HepG2 (cell line): ENCODE results near the gene TGFA. TPM values are rescaled to one million over a fixed set of nuclear protein-coding genes. Genes with fewer than 3 reads are reported as not detected.

Source experiments
- ATAC-seq: fragments of 200-7000 bp; cut with Tn5 transposase; 3 replicates; pipeline ENCODE4 v1.9.1; 2020; ENCODE audit warnings: mild to moderate bottlenecking, moderate library complexity
- BruUV-seq: library from RNA; stranded (reverse); fragments of 400-500 nt; replicated peaks from 2 replicates; lab custom pipeline; 2021; lab: Mats Ljungman, UMichigan
- CTCF ChIA-PET: fragments of 300-600 bp; formaldehyde crosslinking; extraction: SDS; loops from one replicate; lab custom pipeline; 2021; ENCODE audit warnings: low total read pairs, inconsistent platforms, low intra/inter-chr PET ratio; lab: Yijun Ruan, JAX
- POLR2A ChIA-PET: fragments of 350-600 bp; sonication (Branson Sonifier 250); formaldehyde crosslinking; loops from one replicate; lab custom pipeline; 2020; ENCODE audit warnings: antibody characterized with exemption, inconsistent platforms; lab: Yijun Ruan, JAX
- DNase-seq: peaks from one replicate; pipeline ENCODE4 v3.0.0-alpha.2; 2015; ENCODE audit warnings: low spot score
- FAIRE-seq: peaks from 3 replicates; lab custom pipeline; 2011; peaks lifted over from hg19 to GRCh38; lab: Jason Lieb, UNC
- H2AFZ ChIP-seq: one replicate; pipeline ENCODE4 v1.6.1; 2011; ENCODE audit warnings: low read length, inconsistent platforms
- H3K27ac ChIP-seq: fragments of 300-600 bp; 3 replicates; pipeline ENCODE4 v1.8.0; 2011; ENCODE audit warnings: mixed run types, mild to moderate bottlenecking, mixed read lengths, low read length, inconsistent platforms; ENCODE audit not compliant: insufficient read depth; ENCODE audit errors: extremely low read length
- H3K27me3 ChIP-seq, 2 experiments: fragments of 200-600 bp in 1 of 2; 2 replicates in 1 of 2; 3 replicates in 1 of 2; pipeline versions ENCODE4 v1.6.0 to v1.8.0; 2011; ENCODE audit warnings: low read length in 2 of 2, mild to moderate bottlenecking in 2 of 2, moderate library complexity in 2 of 2, inconsistent platforms in 1 of 2; ENCODE audit not compliant: insufficient read depth in 2 of 2, control insufficient read depth in 1 of 2
- H3K36me3 ChIP-seq, 2 experiments: fragments of 200-600 bp in 1 of 2; replicated peaks in 1 of 2; 2 replicates in 1 of 2; 3 replicates in 1 of 2; pipeline versions ENCODE4 v1.5.1 to v1.8.0; 2011; ENCODE audit warnings: low read length in 2 of 2, inconsistent platforms in 1 of 2; ENCODE audit not compliant: insufficient read depth in 2 of 2, control insufficient read depth in 1 of 2
- H3K4me1 ChIP-seq: 2 replicates; pipeline ENCODE4 v1.5.1; 2012; ENCODE audit warnings: low read length, inconsistent platforms; ENCODE audit not compliant: insufficient read depth
- H3K4me2 ChIP-seq: 2 replicates; pipeline ENCODE4 v1.6.0; 2011; ENCODE audit warnings: low read depth, low read length, inconsistent platforms
- H3K4me3 ChIP-seq, 3 experiments: fragments of 200-600 bp in 1 of 3; sonication (generic), shearing (Covaris generic) in 1 of 3; replicated peaks in 1 of 3; 2 replicates each; pipeline ENCODE4 v1.5.1; 2011 to 2016; ENCODE audit warnings: low read length in 3 of 3, inconsistent platforms in 2 of 3, low read depth in 2 of 3, mild to moderate bottlenecking in 2 of 3, control low read depth in 1 of 3, mixed read lengths in 1 of 3; ENCODE audit not compliant: insufficient read depth in 1 of 3
- H3K79me2 ChIP-seq: one replicate; pipeline ENCODE4 v1.6.1; 2011; ENCODE audit warnings: low read length, inconsistent platforms; ENCODE audit not compliant: insufficient read depth
- H3K9ac ChIP-seq: 2 replicates; pipeline ENCODE4 v1.6.0; 2011; ENCODE audit warnings: mild to moderate bottlenecking, low read depth, low read length, inconsistent platforms; ENCODE audit not compliant: insufficient read depth
- H3K9me3 ChIP-seq: 2 replicates; pipeline ENCODE4 v1.5.1; 2012; ENCODE audit warnings: mild to moderate bottlenecking, low read length
- H4K20me1 ChIP-seq: 2 replicates; pipeline ENCODE4 v1.6.0; 2011; ENCODE audit warnings: inconsistent platforms, mild to moderate bottlenecking, low read length, moderate library complexity; ENCODE audit not compliant: insufficient read depth
- HNRNPK ChIP-seq: fragments of 200-400 bp; formaldehyde crosslinking; IDR thresholded peaks from 2 replicates; pipeline ENCODE4 v1.6.1; 2018; ENCODE audit warnings: low read length, low read depth, moderate library complexity, mild to moderate bottlenecking; ENCODE audit not compliant: poor library complexity, severe bottlenecking
- MBD4 ChIP-seq: IDR thresholded peaks from 2 replicates; pipeline ENCODE4 v1.6.1; 2012; ENCODE audit warnings: low read length, inconsistent platforms, borderline replicate concordance
- MED1 ChIP-seq: sonication (generic); formaldehyde crosslinking; IDR thresholded peaks from 2 replicates; pipeline ENCODE4 v1.4.0; 2020; ENCODE audit warnings: missing genetic modification reagents
- MED13 ChIP-seq: sonication (generic); formaldehyde crosslinking; IDR thresholded peaks from 2 replicates; pipeline ENCODE4 v1.5.0; 2020; ENCODE audit warnings: missing genetic modification reagents
- MTA3 ChIP-seq: sonication (generic); formaldehyde crosslinking; IDR thresholded peaks from 2 replicates; pipeline ENCODE4 v1.4.0; 2020; ENCODE audit warnings: missing genetic modification reagents
- NFE2L1 ChIP-seq: sonication (generic); formaldehyde crosslinking; IDR thresholded peaks from 2 replicates; pipeline ENCODE4 v1.4.0; 2020; ENCODE audit warnings: missing genetic modification reagents, mild to moderate bottlenecking, borderline replicate concordance
- PITX1 ChIP-seq: sonication (generic); formaldehyde crosslinking; IDR thresholded peaks from 2 replicates; pipeline ENCODE4 v1.5.1; 2020; ENCODE audit warnings: mild to moderate bottlenecking, missing genetic modification reagents
- ZNF230 ChIP-seq: sonication (generic); formaldehyde crosslinking; IDR thresholded peaks from 2 replicates; pipeline ENCODE4 v1.4.0; 2020; ENCODE audit warnings: mild to moderate bottlenecking, missing genetic modification reagents
- ZNF253 ChIP-seq: sonication (generic); formaldehyde crosslinking; IDR thresholded peaks from 2 replicates; pipeline ENCODE4 v1.8.0; 2022; ENCODE audit warnings: mild to moderate bottlenecking, missing genetic modification reagents, borderline replicate concordance
- WGBS: methylation state at CpG from one replicate; pipeline ENCODE4 v1.1.6; 2017; ENCODE audit warnings: low lambda C conversion rate; 5-methylcytosine and 5-hydroxymethylcytosine counted together
- in situ Hi-C: cut with HindIII; loops from 2 replicates; pipeline ENCODE4 v1.10.0; 2017; ENCODE audit warnings: low pct_unique_long_range_greater_than_20kb; ENCODE audit not compliant: extremely low pct_ligation_motif_present
- intact Hi-C: fragments of 100-400 bp; cut with micrococcal nuclease; formaldehyde crosslinking; loops from one replicate; pipeline ENCODE4 v1.10.0; 2022; ENCODE audit not compliant: unreplicated experiment
- polyA plus RNA-seq, 8 experiments: library from polyadenylated mRNA; depleted of rRNA in 3 of 8; stranded (reverse) in 7 of 8; unstranded in 1 of 8; fragments of >200 nt; fragmentation: Illumina TruSeq in 4 of 8; extraction: Trizol in 4 of 8; gene quantifications; 2 replicates each; pipeline versions ENCODE4 v1.2.1 to v1.2.3, GENCODE V29; 2011 to 2016; ENCODE audit warnings: low read depth in 4 of 8, missing spikeins in 1 of 8, mixed read lengths in 1 of 8; ENCODE audit not compliant: insufficient read depth in 1 of 8
- total RNA-seq, 5 experiments: library from RNA; depleted of rRNA; stranded (reverse); fragments of >200 nt; fragmentation: Illumina TruSeq; extraction: Trizol; gene quantifications; 2 replicates each; pipeline ENCODE4 v1.2.3, GENCODE V29; 2016; ENCODE audit warnings: low read depth in 1 of 5
- TF ChIP-seq, protein P1 (sequence below): sonication (generic); formaldehyde crosslinking; IDR thresholded peaks from 2 replicates; pipeline ENCODE4 v1.4.0; 2020; ENCODE audit warnings: missing genetic modification reagents; ENCODE audit errors: not compliant biosample characterization
- TF ChIP-seq, protein P2 (sequence below): sonication (generic); formaldehyde crosslinking; IDR thresholded peaks from 2 replicates; pipeline ENCODE4 v1.5.0; 2020; ENCODE audit warnings: mild to moderate bottlenecking, missing genetic modification reagents

TGFA gene
- total and polyA plus RNA-seq, 2 of the 13 experiments (the other 11 are each of a cell fraction or from before 2014, with no cell fraction given), result 7.8 to 15.3 TPM

DNA sequence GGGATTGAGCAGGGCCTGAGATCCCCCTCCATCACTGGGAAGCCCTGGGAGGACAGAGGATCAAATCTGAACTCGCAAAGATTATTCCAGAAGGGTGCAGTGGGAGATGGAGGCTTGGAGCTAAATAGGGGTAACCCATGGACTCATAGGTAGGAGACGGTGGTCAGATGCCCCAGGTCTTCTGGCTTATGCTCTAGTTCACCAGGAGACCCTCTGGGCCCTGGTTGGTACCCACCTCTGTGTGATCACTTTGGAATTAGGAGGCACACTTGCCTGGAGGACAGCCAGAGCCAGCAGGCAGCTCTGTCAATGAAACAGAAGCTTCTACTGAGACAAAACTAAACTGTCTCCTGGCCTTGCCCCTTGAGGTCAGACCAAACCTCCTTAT lies 110.6 kb downstream of the TGFA start:
- no TSS peak for BruUV-seq
- H3K36me3 ChIP-seq, result 0 out of 5 replicates have a peak, but pooled peaks cover 0 to 1% of the 10 kb centered on the region in 2 experiments
- in situ Hi-C loops, result no loop called here
- TF ChIP-seq NFE2L1 (CRISPR knock-in tag) (no peak), HNRNPK (no peak), MED1 (CRISPR knock-in tag) (no peak), MTA3 (CRISPR knock-in tag) (no peak), MBD4 (no peak), ZNF230 (no peak), PITX1 (CRISPR knock-in tag) (no peak), ZNF253 (CRISPR knock-in tag) (no peak), MED13 (no peak)
- TF ChIP-seq, protein P1, sequence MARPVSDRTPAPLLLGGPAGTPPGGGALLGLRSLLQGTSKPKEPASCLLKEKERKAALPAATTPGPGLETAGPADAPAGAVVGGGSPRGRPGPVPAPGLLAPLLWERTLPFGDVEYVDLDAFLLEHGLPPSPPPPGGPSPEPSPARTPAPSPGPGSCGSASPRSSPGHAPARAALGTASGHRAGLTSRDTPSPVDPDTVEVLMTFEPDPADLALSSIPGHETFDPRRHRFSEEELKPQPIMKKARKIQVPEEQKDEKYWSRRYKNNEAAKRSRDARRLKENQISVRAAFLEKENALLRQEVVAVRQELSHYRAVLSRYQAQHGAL (CRISPR knock-in tag), result no peak
- TF ChIP-seq, protein P2, sequence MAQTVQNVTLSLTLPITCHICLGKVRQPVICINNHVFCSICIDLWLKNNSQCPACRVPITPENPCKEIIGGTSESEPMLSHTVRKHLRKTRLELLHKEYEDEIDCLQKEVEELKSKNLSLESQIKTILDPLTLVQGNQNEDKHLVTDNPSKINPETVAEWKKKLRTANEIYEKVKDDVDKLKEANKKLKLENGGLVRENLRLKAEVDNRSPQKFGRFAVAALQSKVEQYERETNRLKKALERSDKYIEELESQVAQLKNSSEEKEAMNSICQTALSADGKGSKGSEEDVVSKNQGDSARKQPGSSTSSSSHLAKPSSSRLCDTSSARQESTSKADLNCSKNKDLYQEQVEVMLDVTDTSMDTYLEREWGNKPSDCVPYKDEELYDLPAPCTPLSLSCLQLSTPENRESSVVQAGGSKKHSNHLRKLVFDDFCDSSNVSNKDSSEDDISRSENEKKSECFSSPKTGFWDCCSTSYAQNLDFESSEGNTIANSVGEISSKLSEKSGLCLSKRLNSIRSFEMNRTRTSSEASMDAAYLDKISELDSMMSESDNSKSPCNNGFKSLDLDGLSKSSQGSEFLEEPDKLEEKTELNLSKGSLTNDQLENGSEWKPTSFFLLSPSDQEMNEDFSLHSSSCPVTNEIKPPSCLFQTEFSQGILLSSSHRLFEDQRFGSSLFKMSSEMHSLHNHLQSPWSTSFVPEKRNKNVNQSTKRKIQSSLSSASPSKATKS (CRISPR knock-in tag), result no peak
- CTCF ChIA-PET, result no interaction called here
- H4K20me1 ChIP-seq, result no peaks in the 10 kb centered on the region; the same call in 1 of the 2 replicates
- H3K27ac ChIP-seq, result no peak overlapping the region
- POLR2A ChIA-PET, result no interaction called here
- H3K4me2 ChIP-seq, result no peak overlapping the region
- no peak overlapping the region for H2AFZ ChIP-seq
- no peak for FAIRE-seq
- ATAC-seq, result peak; percentile 20; the same call in 2 of the 3 replicates
- H3K79me2 ChIP-seq, result no peaks in the 10 kb centered on the region
- DNase-seq, result no peak
- no peaks in the 10 kb centered on the region for H3K9me3 ChIP-seq
- no peak overlapping the region for H3K4me3 ChIP-seq
- H3K4me1 ChIP-seq, result no peaks in the 10 kb centered on the region
- H3K27me3 ChIP-seq, result no peaks in the 10 kb centered on the region
- no peak overlapping the region for H3K9ac ChIP-seq
- intact Hi-C loops, result no loop called here
- 24% methylated on average over 2 of the region's 2 CpGs for WGBS
